B cell (primary cell): ENCODE results near the gene BCKDK. TPM values are rescaled to one million over a fixed set of nuclear protein-coding genes. Genes with fewer than 3 reads are reported as not detected.

ENCODE experiments used
- ATAC-seq: fragments of 200-7000 bp; cut with Tn5 transposase; one replicate; pipeline ENCODE4 v1.10.0; 2021; ENCODE audit warnings: low read depth, mild to moderate bottlenecking, moderate number of reproducible peaks, moderate library complexity
- CTCF ChIA-PET: fragments of 350-600 bp; sonication (Branson Sonifier 250); formaldehyde crosslinking; loops from one replicate; lab custom pipeline; 2021; ENCODE audit warnings: antibody characterized with exemption, inconsistent platforms; lab: Charles Lee
- POLR2A ChIA-PET: fragments of 350-600 bp; sonication (Branson Sonifier 250); formaldehyde crosslinking; loops from one replicate; lab custom pipeline; 2021; ENCODE audit warnings: antibody characterized with exemption; lab: Charles Lee
- DNase-seq: peaks from one replicate; pipeline ENCODE4 v3.0.0; 2013
- H2AFZ ChIP-seq: 2 replicates; pipeline ENCODE4 v1.6.1; 2012; ENCODE audit warnings: mild to moderate bottlenecking, low read depth, low read length; ENCODE audit not compliant: insufficient read depth, poor library complexity, severe bottlenecking
- H3K27ac ChIP-seq, 2 donors: 1 replicate in 1 of 2; 2 replicates in 1 of 2; pipeline ENCODE4 v1.5.1; 2012 to 2013; ENCODE audit warnings: low read length in 2 of 2, mild to moderate bottlenecking in 2 of 2, moderate library complexity in 1 of 2
- H3K27me3 ChIP-seq, 4 experiments: fragments of 200-600 bp in 1 of 4; sonication (generic) in 1 of 4; replicated peaks in 1 of 4; 1 replicate in 2 of 4; 2 replicates in 2 of 4; pipeline versions ENCODE4 v1.6.1 to v1.7.0; 2013 to 2016; ENCODE audit warnings: low read length in 3 of 4, mild to moderate bottlenecking in 2 of 4, mixed read lengths in 1 of 4, moderate library complexity in 1 of 4; ENCODE audit not compliant: insufficient read depth in 4 of 4, control insufficient read depth in 3 of 4; ENCODE audit errors: control extremely low read depth in 1 of 4
- H3K36me3 ChIP-seq, 2 experiments: replicated peaks in 1 of 2; 1 replicate in 1 of 2; 2 replicates in 1 of 2; pipeline versions ENCODE4 v1.6.1 to v1.7.1; 2013; ENCODE audit warnings: low read length in 1 of 2; ENCODE audit not compliant: insufficient read depth in 2 of 2, control insufficient read depth in 1 of 2; ENCODE audit errors: control extremely low read depth in 1 of 2, extremely low read depth in 1 of 2
- H3K4me1 ChIP-seq, 2 donors: fragments of 200-600 bp in 1 of 2; sonication (generic) in 1 of 2; 1 replicate in 1 of 2; 2 replicates in 1 of 2; pipeline versions ENCODE4 v1.5.1 to v1.6.1; 2013 to 2017; ENCODE audit warnings: low read length in 2 of 2; ENCODE audit not compliant: control insufficient read depth in 2 of 2, insufficient read depth in 2 of 2
- H3K4me2 ChIP-seq: replicated peaks from 2 replicates; pipeline ENCODE3; 2012; ENCODE audit warnings: mild to moderate bottlenecking, low read depth, low read length; ENCODE audit not compliant: poor library complexity, severe bottlenecking
- H3K4me3 ChIP-seq, 5 experiments: fragments of 200-600 bp in 1 of 5; sonication (generic) in 1 of 5; 1 replicate in 3 of 5; 2 replicates in 2 of 5; pipeline versions ENCODE4 v1.5.1 to v1.7.0; 2011 to 2016; ENCODE audit warnings: low read length in 4 of 5, mild to moderate bottlenecking in 4 of 5, low read depth in 2 of 5, control low read depth in 1 of 5, moderate library complexity in 1 of 5; ENCODE audit not compliant: insufficient read depth in 1 of 5; ENCODE audit errors: control extremely low read depth in 1 of 5, extremely low read depth in 1 of 5
- H3K79me2 ChIP-seq: fragments of 200-600 bp; sonication (generic); one replicate; pipeline ENCODE4 v1.6.0; 2016; ENCODE audit warnings: low read length; ENCODE audit not compliant: control insufficient read depth, insufficient read depth
- H3K9ac ChIP-seq: fragments of 200-600 bp; sonication (generic); 2 replicates; pipeline ENCODE4 v1.6.1; 2017; ENCODE audit warnings: mild to moderate bottlenecking, low read length, moderate library complexity
- H3K9me3 ChIP-seq, 3 donors: one replicate each; pipeline versions ENCODE4 v1.6.1 to v1.7.1; 2013; ENCODE audit warnings: low read length in 2 of 3; ENCODE audit not compliant: control insufficient read depth in 2 of 3, insufficient read depth in 1 of 3; ENCODE audit errors: control extremely low read depth in 1 of 3
- H4K20me1 ChIP-seq: 2 replicates; pipeline ENCODE4 v1.6.0; 2012; ENCODE audit warnings: mild to moderate bottlenecking, low read length; ENCODE audit not compliant: insufficient read depth, control insufficient read depth, poor library complexity, severe bottlenecking
- H3K27ac Mint-ChIP-seq: one replicate; pipeline ENCODE4 v1.8.0; 2021; ENCODE audit warnings: mixed read lengths
- H3K27me3 Mint-ChIP-seq: one replicate; pipeline ENCODE4 v1.8.0; 2021; ENCODE audit warnings: mixed read lengths
- H3K4me1 Mint-ChIP-seq: one replicate; pipeline ENCODE4 v1.8.0; 2021; ENCODE audit warnings: mixed read lengths
- H3K4me3 Mint-ChIP-seq: one replicate; pipeline ENCODE4 v1.8.0; 2021; ENCODE audit warnings: mixed read lengths
- H3K9me3 Mint-ChIP-seq: one replicate; pipeline ENCODE4 v1.8.0; 2022; ENCODE audit warnings: mixed read lengths; ENCODE audit not compliant: insufficient read depth
- CTCF ChIP-seq: fragments of 200-600 bp; IDR thresholded peaks from one replicate; pipeline ENCODE4 v1.8.0; 2022; ENCODE audit warnings: antibody characterized with exemption, mild to moderate bottlenecking
- EZH2 ChIP-seq: IDR thresholded peaks from 2 replicates; pipeline ENCODE4 v1.6.1; 2012; ENCODE audit warnings: borderline replicate concordance, low read depth, mild to moderate bottlenecking, moderate library complexity, low read length; ENCODE audit not compliant: insufficient read depth, poor library complexity, severe bottlenecking
- WGBS: methylation state at CpG from one replicate; pipeline ENCODE4 v1.1.5; 2013; ENCODE audit warnings: missing lambda C conversion rate; ENCODE audit not compliant: insufficient coverage; 5-methylcytosine and 5-hydroxymethylcytosine counted together
- intact Hi-C: fragments of 100-400 bp; cut with micrococcal nuclease; formaldehyde crosslinking; loops from one replicate; pipeline ENCODE4 v1.10.0; 2022
- polyA plus RNA-seq: library from polyadenylated mRNA; depleted of rRNA; stranded (reverse); fragments of >200 nt; gene quantifications from 2 replicates; pipeline ENCODE4 v1.2.3, GENCODE V29; 2012
- total RNA-seq, 2 donors: library from RNA; stranded (reverse); fragments of 120-200 nt in 1 of 2; gene quantifications; 1 replicate in 1 of 2; 2 replicates in 1 of 2; pipeline versions ENCODE4 v1.2.3 to v1.2.4, GENCODE V29; 2013 to 2022

The BCKDK gene
- total and polyA plus RNA-seq, 2 donors (not counting 1 experiment from before 2014, with no cell fraction given): 24.7 to 27.6 TPM

DNA sequence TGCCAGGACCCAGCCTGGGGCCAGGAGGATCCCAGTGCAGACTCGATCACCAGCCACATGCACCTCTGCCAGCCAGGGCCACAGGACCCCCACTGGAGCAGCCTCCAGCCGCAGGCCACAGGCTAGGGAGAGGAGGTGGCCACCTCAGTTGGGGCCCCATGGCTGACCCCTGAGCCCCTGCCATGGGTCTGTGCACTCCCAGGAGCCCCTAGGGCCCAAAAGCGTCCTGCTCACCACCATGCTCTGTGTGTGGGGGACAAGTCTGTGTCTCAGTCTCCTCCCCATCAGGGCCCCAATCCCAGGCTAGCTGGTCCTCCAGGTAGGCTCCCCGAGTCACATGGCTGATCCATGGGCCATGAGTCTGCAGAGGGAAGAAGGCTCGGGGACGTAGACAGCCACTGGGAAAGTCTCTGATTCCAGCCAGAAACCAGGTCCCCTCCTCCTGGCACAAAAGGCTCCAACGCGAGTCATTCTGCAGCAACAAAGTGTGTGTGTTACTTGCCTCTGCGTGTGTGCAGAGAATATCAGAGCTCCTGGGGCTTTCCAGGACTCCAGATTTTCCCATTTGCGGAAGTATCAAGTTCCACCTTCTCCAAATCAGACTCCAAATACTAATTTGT, 33.4 kb downstream of the BCKDK start:
- Mint-ChIP-seq H3K27me3 (peaks cover 5% of the 10 kb centered on the region), H3K27ac (peak overlapping the region; percentile 88), H3K4me3 (peak overlapping the region; percentile 76), H3K9me3 (no peaks in the 10 kb centered on the region), H3K4me1 (peaks cover 9% of the 10 kb centered on the region)
- H3K79me2 ChIP-seq: no peaks in the 10 kb centered on the region
- H2AFZ ChIP-seq: peak overlapping the region; percentile 53
- peak overlapping the region in 3 of 5 experiments; percentile 47 to 71 (median 54) for H3K4me3 ChIP-seq
- H3K27me3 ChIP-seq: no peaks in the 10 kb centered on the region
- H4K20me1 ChIP-seq: no peaks in the 10 kb centered on the region
- no peak for TF ChIP-seq EZH2
- no peak for TF ChIP-seq CTCF
- 66% methylated on average over 8 of the region's 10 CpGs for WGBS
- intact Hi-C loops: loop anchor here (1.0 to 2.0 kb wide), 12 partner anchors 24 to 318 kb away; partner anchors contain the start of genes ARMC5, BCKDK, FUS and HSD3B7
- peak overlapping the region; percentile 96 for H3K4me2 ChIP-seq
- ATAC-seq: no peak
- POLR2A ChIA-PET: interaction anchor here (0.5 to 2.7 kb wide), 15 partner anchors 23 to 1077 kb away, joined by 3 to 44 read pairs (median 6); partner anchors contain the start of genes ARMC5, FUS, HSD3B7 and KAT8
- no peaks in the 10 kb centered on the region for H3K9me3 ChIP-seq
- H3K36me3 ChIP-seq: no peaks in the 10 kb centered on the region
- peak overlapping the region; percentile 68 for H3K9ac ChIP-seq
- peaks cover 6 to 13% of the 10 kb centered on the region in 2 donors for H3K4me1 ChIP-seq
- H3K27ac ChIP-seq: peak overlapping the region; percentile 21 to 39
- DNase-seq: no peak
- CTCF ChIA-PET: interaction anchor here (0.8 to 5.9 kb wide), 40 partner anchors 14 to 727 kb away, joined by 3 to 56 read pairs (median 4); partner anchors contain the start of genes BCKDK, FUS, HSD3B7 and KAT8
